ENCODE measurements around the gene PPP2R2B. TPM values are rescaled to one million over a fixed set of nuclear protein-coding genes. Genes with fewer than 3 reads are reported as not detected.

Gene PPP2R2B
- total and polyA plus RNA-seq, 4 donors, result 0.15 to 1.2 (median 0.55) TPM

GRCh38 chr5:146683861-146684260, 194.7 kb downstream of the PPP2R2B start:
- DNase-seq, result no peak
- Histone ChIP-seq H3K36me3 (ENCODE audit: control insufficient read depth in 4 of 4, insufficient read depth in 4 of 4, low read length in 4 of 4) (no peaks in the 10 kb centered on the region), H3K27me3 (ENCODE audit: control insufficient read depth in 3 of 3, insufficient read depth in 3 of 3, low read length in 2 of 3) (no peaks in the 10 kb centered on the region), H3K27ac (ENCODE audit: low read depth in 1 of 2, low read length in 1 of 2) (no peak overlapping the region), H3K9ac (ENCODE audit: insufficient read depth in 1 of 2, low read length in 2 of 2) (no peak overlapping the region), H3K4me3 (no peak overlapping the region), H3K4me1 (ENCODE audit: control insufficient read depth in 5 of 5, insufficient read depth in 5 of 5, low read length in 5 of 5) (no peaks in the 10 kb centered on the region), H3K9me3 (ENCODE audit: control insufficient read depth in 4 of 4, insufficient read depth in 3 of 4, low read length in 3 of 4) (no peaks in the 10 kb centered on the region)
- TF ChIP-seq CTCF (IDR thresholded peaks at IDR 0.05; ENCODE audit: control extremely low read depth, extremely low read depth), result no peak
- 87 to 94% methylated on average over 5 of the region's 5 CpGs for WGBS, 2 donors
- no peak for ATAC-seq (ENCODE audit: insufficient read depth, low FRiP score)

DNA sequence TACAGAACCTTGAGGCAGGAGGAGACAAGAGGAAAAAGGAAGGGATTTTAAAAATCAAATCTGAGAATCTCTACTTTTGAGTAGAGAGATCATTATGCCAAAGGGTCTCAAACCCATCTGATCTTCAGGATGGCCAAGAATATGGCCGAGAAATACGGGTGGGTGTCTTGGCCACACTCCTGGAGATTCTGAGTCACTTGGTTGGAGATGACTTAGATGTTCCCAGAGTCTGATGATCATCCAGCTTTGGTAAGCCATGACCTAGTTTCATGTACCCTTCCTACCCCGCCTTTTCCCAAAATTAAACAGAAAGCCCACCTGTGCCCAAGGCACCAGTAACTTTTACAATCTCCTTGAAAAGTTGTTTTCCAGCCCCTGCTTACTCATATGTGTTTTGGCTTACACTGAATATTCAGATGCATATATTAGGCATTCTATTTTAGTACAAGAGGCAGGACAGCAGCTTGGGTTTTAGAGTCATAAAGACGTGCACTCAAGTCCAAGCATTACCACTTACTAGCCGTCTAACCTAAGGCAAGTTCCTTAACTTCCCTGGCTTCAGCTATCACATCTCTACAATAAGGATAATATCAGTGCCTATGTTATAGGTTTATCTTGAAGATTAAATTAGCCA, 195.5 kb downstream of the PPP2R2B start:
- H3K27ac ChIP-seq (ENCODE audit: low read depth in 1 of 2, low read length in 1 of 2), result no peak overlapping the region
- no peaks in the 10 kb centered on the region for H3K27me3 ChIP-seq (ENCODE audit: control insufficient read depth in 3 of 3, insufficient read depth in 3 of 3, low read length in 2 of 3)
- DNase-seq, result no peak
- no peaks in the 10 kb centered on the region for H3K9me3 ChIP-seq (ENCODE audit: control insufficient read depth in 4 of 4, insufficient read depth in 3 of 4, low read length in 3 of 4)
- no peaks in the 10 kb centered on the region for H3K4me1 ChIP-seq (ENCODE audit: control insufficient read depth in 5 of 5, insufficient read depth in 5 of 5, low read length in 5 of 5)
- no peak overlapping the region for H3K4me3 ChIP-seq
- no peaks in the 10 kb centered on the region for H3K36me3 ChIP-seq (ENCODE audit: control insufficient read depth in 4 of 4, insufficient read depth in 4 of 4, low read length in 4 of 4)
- no peak for TF ChIP-seq CTCF (IDR thresholded peaks at IDR 0.05; ENCODE audit: control extremely low read depth, extremely low read depth)
- 86 to 91% methylated on average over 5 of the region's 5 CpGs for WGBS, 2 donors
- no peak overlapping the region for H3K9ac ChIP-seq (ENCODE audit: insufficient read depth in 1 of 2, low read length in 2 of 2)
- ATAC-seq (ENCODE audit: insufficient read depth, low FRiP score), result no peak

DNA sequence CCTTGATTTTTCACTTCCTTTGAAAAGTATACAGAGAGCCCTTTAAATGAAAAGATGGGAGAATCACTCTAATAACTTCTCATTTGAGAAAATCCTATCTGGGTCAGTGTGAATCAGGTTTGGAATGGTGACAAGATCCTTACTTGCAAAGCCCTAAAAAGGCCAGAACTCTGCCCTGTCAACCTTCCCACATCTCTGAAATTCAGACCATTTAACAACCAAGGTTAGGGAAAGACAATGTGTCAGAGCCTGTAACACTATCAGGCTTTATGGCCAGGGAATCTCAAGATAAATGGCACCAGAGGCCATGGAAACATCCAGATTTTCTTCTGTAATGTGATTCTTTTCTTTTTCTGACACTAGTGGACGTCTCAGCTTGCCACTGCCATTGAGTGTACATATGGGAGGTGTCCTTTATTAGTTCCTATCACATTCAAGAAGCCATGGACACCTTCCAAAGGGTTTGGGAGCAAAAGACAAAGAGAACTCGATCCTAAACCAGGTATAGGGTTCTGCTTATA, 196.9 kb downstream of the PPP2R2B start:
- ATAC-seq (ENCODE audit: insufficient read depth, low FRiP score), result no peak
- 59 to 72% methylated on average over 2 of the region's 2 CpGs for WGBS, 2 donors
- no peaks in the 10 kb centered on the region for H3K4me1 ChIP-seq (ENCODE audit: control insufficient read depth in 5 of 5, insufficient read depth in 5 of 5, low read length in 5 of 5)
- no peaks in the 10 kb centered on the region for H3K9me3 ChIP-seq (ENCODE audit: control insufficient read depth in 4 of 4, insufficient read depth in 3 of 4, low read length in 3 of 4)
- no peak overlapping the region for H3K9ac ChIP-seq (ENCODE audit: insufficient read depth in 1 of 2, low read length in 2 of 2)
- H3K4me3 ChIP-seq, result no peak overlapping the region
- no peak for DNase-seq
- no peak for TF ChIP-seq CTCF (IDR thresholded peaks at IDR 0.05; ENCODE audit: control extremely low read depth, extremely low read depth)
- no peaks in the 10 kb centered on the region for H3K27me3 ChIP-seq (ENCODE audit: control insufficient read depth in 3 of 3, insufficient read depth in 3 of 3, low read length in 2 of 3)
- no peaks in the 10 kb centered on the region for H3K36me3 ChIP-seq (ENCODE audit: control insufficient read depth in 4 of 4, insufficient read depth in 4 of 4, low read length in 4 of 4)
- no peak overlapping the region for H3K27ac ChIP-seq (ENCODE audit: low read depth in 1 of 2, low read length in 1 of 2)

Data from lung (tissue), 12 donors.